HUES64 (cell line): ENCODE results near the gene GOLGA8A. TPM values are rescaled to one million over a fixed set of nuclear protein-coding genes. Genes with fewer than 3 reads are reported as not detected.
A peak's percentile ranks its signal among the peaks of the same experiment; 100 is the strongest.

ENCODE experiments used
- H3K27ac ChIP-seq: 2 replicates; pipeline ENCODE4 v1.7.0; 2013; ENCODE audit warnings: low read depth, low read length, inconsistent platforms
- H3K27me3 ChIP-seq: 2 replicates; pipeline ENCODE4 v1.6.1; 2013; ENCODE audit warnings: mild to moderate bottlenecking, low read length; ENCODE audit not compliant: insufficient read depth
- H3K36me3 ChIP-seq: 2 replicates; pipeline ENCODE4 v1.6.1; 2013; ENCODE audit warnings: mild to moderate bottlenecking, low read length; ENCODE audit not compliant: insufficient read depth
- H3K4me1 ChIP-seq: 2 replicates; pipeline ENCODE4 v1.6.1; 2013; ENCODE audit warnings: mild to moderate bottlenecking, low read length, moderate library complexity; ENCODE audit not compliant: insufficient read depth
- H3K4me3 ChIP-seq: 2 replicates; pipeline ENCODE4 v1.5.1; 2013; ENCODE audit warnings: mild to moderate bottlenecking, low read length, moderate library complexity
- H3K9ac ChIP-seq: 2 replicates; pipeline ENCODE4 v1.6.1; 2013; ENCODE audit warnings: mild to moderate bottlenecking, low read depth, low read length
- H3K9me3 ChIP-seq: 2 replicates; pipeline ENCODE4 v1.6.1; 2013; ENCODE audit warnings: low read depth, low read length; ENCODE audit not compliant: insufficient read depth
- WGBS: fragments of 150-250, 120-280 bp; methylation state at CpG from one replicate; pipeline ENCODE4 v1.1.7; 2013; ENCODE audit warnings: missing lambda C conversion rate; 5-methylcytosine and 5-hydroxymethylcytosine counted together
- polyA plus RNA-seq, 2 experiments: library from polyadenylated mRNA; stranded (reverse); fragments of 50-300 nt; gene quantifications; one replicate each; pipeline ENCODE4 v1.2.3, GENCODE V29; 2013

GOLGA8A gene
- polyA plus RNA-seq (2013, experiment 1 of 2), result 9.8 TPM
- polyA plus RNA-seq (2013, experiment 2 of 2), result 11.0 TPM

- H3K9ac ChIP-seq, result no peak within 1 kb of the TSS
- 2% methylated on average over 33 of the region's 33 CpGs for WGBS
- H3K36me3 ChIP-seq, result no peaks in the 10 kb centered on the region
- no peaks in the 10 kb centered on the region for H3K4me1 ChIP-seq
- peaks cover 3% of the 10 kb centered on the region; the same call in 1 of the 2 replicates for H3K9me3 ChIP-seq
- H3K27me3 ChIP-seq, result peaks cover 38% of the 10 kb centered on the region
- no peak within 1 kb of the TSS for H3K27ac ChIP-seq
- peak within 1 kb of the TSS; percentile 50 for H3K4me3 ChIP-seq
Measured at GRCh38 chr15:34437687-34438086, at the start of gene GOLGA8A. Gene GOLGA8A (minus strand): TSS chr15:34437808. CDS start chr15:34389691, 48,117 bp downstream.

- H3K9me3 ChIP-seq, result no peaks in the 10 kb centered on the region
- no peaks in the 10 kb centered on the region for H3K4me1 ChIP-seq
- 80% methylated on average over 3 of the region's 3 CpGs for WGBS
- H3K27me3 ChIP-seq, result no peaks in the 10 kb centered on the region
- no peak overlapping the region for H3K9ac ChIP-seq
- no peak overlapping the region for H3K27ac ChIP-seq
- H3K36me3 ChIP-seq, result no peaks in the 10 kb centered on the region
- no peak overlapping the region for H3K4me3 ChIP-seq
Measured at GRCh38 chr15:34483644-34484043, 46.0 kb upstream of the GOLGA8A start.

GRCh38 chr15:34481370-34481769 is 43.8 kb upstream of the GOLGA8A start:
- H3K4me1 ChIP-seq, result no peaks in the 10 kb centered on the region
- no peak overlapping the region for H3K9ac ChIP-seq
- no peaks in the 10 kb centered on the region for H3K9me3 ChIP-seq
- no peak overlapping the region for H3K27ac ChIP-seq
- H3K36me3 ChIP-seq, result no peaks in the 10 kb centered on the region
- no peak overlapping the region for H3K4me3 ChIP-seq
- WGBS, result 100% methylated on average over 1 of the region's 3 CpGs
- H3K27me3 ChIP-seq, result no peaks in the 10 kb centered on the region

GRCh38 chr15:34473840-34474239 is 36.2 kb upstream of the GOLGA8A start:
- Histone ChIP-seq H3K27ac (no peak overlapping the region), H3K9ac (no peak overlapping the region), H3K4me1 (no peaks in the 10 kb centered on the region), H3K4me3 (no peak overlapping the region), H3K9me3 (no peaks in the 10 kb centered on the region), H3K27me3 (peaks cover 3% of the 10 kb centered on the region; the same call in 1 of the 2 replicates), H3K36me3 (no peaks in the 10 kb centered on the region)
- WGBS, result no CpG with 5 or more reads among the region's 1 CpG

GRCh38 chr15:34472947-34473346 is 35.3 kb upstream of the GOLGA8A start:
- Histone ChIP-seq H3K9me3 (no peaks in the 10 kb centered on the region), H3K4me1 (no peaks in the 10 kb centered on the region), H3K4me3 (no peak overlapping the region), H3K9ac (no peak overlapping the region), H3K36me3 (no peaks in the 10 kb centered on the region), H3K27me3 (peaks cover 3% of the 10 kb centered on the region; the same call in 1 of the 2 replicates), H3K27ac (no peak overlapping the region)
- 70% methylated on average over 2 of the region's 2 CpGs for WGBS

- H3K27ac ChIP-seq, result no peak overlapping the region
- H3K9ac ChIP-seq, result no peak overlapping the region
- H3K9me3 ChIP-seq, result no peaks in the 10 kb centered on the region
- H3K36me3 ChIP-seq, result no peaks in the 10 kb centered on the region
- H3K4me1 ChIP-seq, result no peaks in the 10 kb centered on the region
- 40% methylated on average over 1 of the region's 1 CpG for WGBS
- no peak overlapping the region for H3K4me3 ChIP-seq
- H3K27me3 ChIP-seq, result peaks cover 3% of the 10 kb centered on the region; the same call in 1 of the 2 replicates
Measured at GRCh38 chr15:34470892-34471291, 33.3 kb upstream of the GOLGA8A start.

GRCh38 chr15:34470091-34470490 is 32.5 kb upstream of the GOLGA8A start:
- no peak overlapping the region for H3K27ac ChIP-seq
- H3K36me3 ChIP-seq, result no peaks in the 10 kb centered on the region
- H3K27me3 ChIP-seq, result peaks cover 3% of the 10 kb centered on the region; the same call in 1 of the 2 replicates
- H3K4me3 ChIP-seq, result no peak overlapping the region
- H3K9me3 ChIP-seq, result no peaks in the 10 kb centered on the region
- 0% methylated on average over 1 of the region's 3 CpGs for WGBS
- H3K9ac ChIP-seq, result no peak overlapping the region
- H3K4me1 ChIP-seq, result no peaks in the 10 kb centered on the region

GRCh38 chr15:34461730-34462129 is 24.1 kb upstream of the GOLGA8A start:
- no peak overlapping the region for H3K9ac ChIP-seq
- H3K27me3 ChIP-seq, result no peaks in the 10 kb centered on the region; the same call in 1 of the 2 replicates
- no peaks in the 10 kb centered on the region for H3K9me3 ChIP-seq
- H3K36me3 ChIP-seq, result no peaks in the 10 kb centered on the region
- WGBS, result no CpG with 5 or more reads among the region's 1 CpG
- H3K4me1 ChIP-seq, result no peaks in the 10 kb centered on the region
- H3K27ac ChIP-seq, result no peak overlapping the region
- H3K4me3 ChIP-seq, result no peak overlapping the region

- H3K4me1 ChIP-seq, result no peaks in the 10 kb centered on the region
- H3K9ac ChIP-seq, result no peak overlapping the region
- no peaks in the 10 kb centered on the region for H3K9me3 ChIP-seq
- H3K27me3 ChIP-seq, result no peaks in the 10 kb centered on the region; the same call in 1 of the 2 replicates
- no peak overlapping the region for H3K4me3 ChIP-seq
- no peaks in the 10 kb centered on the region for H3K36me3 ChIP-seq
- H3K27ac ChIP-seq, result no peak overlapping the region
- WGBS, result no CpG with 5 or more reads among the region's 1 CpG
Measured at GRCh38 chr15:34460451-34460850, 22.8 kb upstream of the GOLGA8A start.

- Histone ChIP-seq H3K9me3 (no peaks in the 10 kb centered on the region), H3K27me3 (no peaks in the 10 kb centered on the region; the same call in 1 of the 2 replicates), H3K9ac (no peak overlapping the region), H3K36me3 (no peaks in the 10 kb centered on the region), H3K4me3 (no peak overlapping the region), H3K27ac (no peak overlapping the region), H3K4me1 (no peaks in the 10 kb centered on the region)
- 83% methylated on average over 9 of the region's 9 CpGs for WGBS
Measured at GRCh38 chr15:34456658-34457057, 19.1 kb upstream of the GOLGA8A start.

GRCh38 chr15:34442891-34443290 is 5.3 kb upstream of the GOLGA8A start:
- peaks cover 22% of the 10 kb centered on the region for H3K27me3 ChIP-seq
- H3K4me3 ChIP-seq, result no peak overlapping the region
- H3K27ac ChIP-seq, result no peak overlapping the region
- 100% methylated on average over 3 of the region's 7 CpGs for WGBS
- no peaks in the 10 kb centered on the region for H3K36me3 ChIP-seq
- no peak overlapping the region for H3K9ac ChIP-seq
- H3K9me3 ChIP-seq, result peaks cover 2% of the 10 kb centered on the region; the same call in 1 of the 2 replicates
- no peaks in the 10 kb centered on the region for H3K4me1 ChIP-seq

GRCh38 chr15:34439878-34440277 is 2.3 kb upstream of the GOLGA8A start:
- Histone ChIP-seq H3K27me3 (peaks cover 43% of the 10 kb centered on the region), H3K4me3 (no peak overlapping the region), H3K27ac (no peak overlapping the region), H3K4me1 (no peaks in the 10 kb centered on the region), H3K9ac (no peak overlapping the region), H3K36me3 (no peaks in the 10 kb centered on the region), H3K9me3 (peaks cover 3% of the 10 kb centered on the region; the same call in 1 of the 2 replicates)
- 78% methylated on average over 5 of the region's 5 CpGs for WGBS
